Omental fat pad (tissue), 4 donors: Measurements from ENCODE around the gene RNLS. TPM values are rescaled to one million over a fixed set of nuclear protein-coding genes. Genes with fewer than 3 reads are reported as not detected.

Source experiments
- ATAC-seq: fragments of 150-250 bp; one replicate; pipeline ENCODE4 v1.9.1; 2016; ENCODE audit warnings: mild to moderate bottlenecking, moderate library complexity; ENCODE audit not compliant: low FRiP score
- DNase-seq: peaks from one replicate; pipeline ENCODE4 v3.0.0-alpha.2; 2019; ENCODE audit warnings: low spot score
- total RNA-seq, 4 donors: library from RNA; depleted of rRNA; stranded (reverse); fragments of >200 nt; gene quantifications; one replicate each; pipeline ENCODE4 v1.1.0, GENCODE V29; 2016
- TF ChIP-seq, protein P1 (sequence below), 3 donors: fragments of 450-650 bp; IDR thresholded peaks; one replicate each; pipeline ENCODE4 v1.5.1; 2016 to 2017; ENCODE audit warnings: antibody characterized with exemption in 3 of 3, mild to moderate bottlenecking in 3 of 3, moderate library complexity in 2 of 3

Gene RNLS
- total RNA-seq, 4 donors from 2014 or later, result 13.3 to 24.7 (median 18.3) TPM

DNA sequence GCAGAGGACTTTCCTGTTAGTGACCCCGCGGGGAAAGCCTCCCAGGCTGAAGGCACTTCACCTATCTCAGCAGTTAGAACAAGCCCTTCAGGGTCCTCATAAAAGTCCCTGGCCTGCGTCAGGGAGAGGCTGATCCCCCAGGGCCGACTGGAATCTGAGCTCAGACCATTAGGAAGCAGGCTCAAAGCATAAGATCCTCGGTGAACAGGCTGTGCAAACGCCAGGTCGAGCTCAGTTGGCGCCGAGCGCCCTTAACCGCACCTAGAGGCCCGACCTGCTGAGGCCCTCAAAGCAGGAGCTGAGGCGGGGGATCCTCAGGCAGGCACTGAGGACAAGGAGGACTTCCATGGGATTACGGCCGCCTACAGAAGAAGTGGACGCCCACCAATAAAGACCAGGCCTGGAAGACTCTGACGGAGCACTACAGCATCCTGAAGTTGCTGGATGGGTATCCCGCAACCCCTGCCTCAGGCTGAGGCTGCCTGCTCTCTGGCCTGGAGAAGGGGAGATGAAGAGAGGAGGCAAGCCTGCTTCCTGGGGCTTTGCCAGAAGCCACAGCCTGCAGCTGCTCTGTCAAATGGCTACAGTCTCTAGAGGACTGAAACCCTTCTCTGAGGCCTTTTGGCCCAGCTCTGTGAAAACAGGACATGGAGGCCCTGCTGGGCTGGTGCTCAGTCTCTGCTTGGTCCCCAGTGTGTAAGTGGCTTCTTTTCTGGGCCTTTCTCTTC is 33.3 kb upstream of the RNLS start:
- ATAC-seq, result no peak

DNA sequence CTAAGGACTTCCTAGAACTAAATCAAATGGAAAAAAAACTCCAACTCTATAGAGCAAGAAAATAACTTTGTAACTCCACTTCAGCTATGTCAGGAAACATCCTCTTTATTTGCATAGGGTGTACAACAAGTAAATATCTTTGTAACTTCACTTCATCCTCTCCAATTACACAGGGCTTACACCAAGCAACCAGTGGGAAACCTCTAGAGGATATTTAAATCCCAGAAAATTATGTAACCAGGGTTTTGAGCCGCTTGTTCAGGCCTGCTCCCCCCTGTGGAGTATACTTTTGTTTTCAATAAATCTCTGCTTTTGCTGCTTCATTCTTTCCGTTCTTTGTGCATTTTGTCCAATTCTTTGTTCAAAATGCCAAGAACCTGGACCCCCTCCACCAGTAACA is 25.7 kb upstream of the RNLS start:
- ATAC-seq (no peak), DNase-seq (no peak)
- TF ChIP-seq, protein P1, sequence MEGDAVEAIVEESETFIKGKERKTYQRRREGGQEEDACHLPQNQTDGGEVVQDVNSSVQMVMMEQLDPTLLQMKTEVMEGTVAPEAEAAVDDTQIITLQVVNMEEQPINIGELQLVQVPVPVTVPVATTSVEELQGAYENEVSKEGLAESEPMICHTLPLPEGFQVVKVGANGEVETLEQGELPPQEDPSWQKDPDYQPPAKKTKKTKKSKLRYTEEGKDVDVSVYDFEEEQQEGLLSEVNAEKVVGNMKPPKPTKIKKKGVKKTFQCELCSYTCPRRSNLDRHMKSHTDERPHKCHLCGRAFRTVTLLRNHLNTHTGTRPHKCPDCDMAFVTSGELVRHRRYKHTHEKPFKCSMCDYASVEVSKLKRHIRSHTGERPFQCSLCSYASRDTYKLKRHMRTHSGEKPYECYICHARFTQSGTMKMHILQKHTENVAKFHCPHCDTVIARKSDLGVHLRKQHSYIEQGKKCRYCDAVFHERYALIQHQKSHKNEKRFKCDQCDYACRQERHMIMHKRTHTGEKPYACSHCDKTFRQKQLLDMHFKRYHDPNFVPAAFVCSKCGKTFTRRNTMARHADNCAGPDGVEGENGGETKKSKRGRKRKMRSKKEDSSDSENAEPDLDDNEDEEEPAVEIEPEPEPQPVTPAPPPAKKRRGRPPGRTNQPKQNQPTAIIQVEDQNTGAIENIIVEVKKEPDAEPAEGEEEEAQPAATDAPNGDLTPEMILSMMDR (IDR thresholded peaks at IDR 0.05), result no peak

More for the DNA sequence above, 33.3 kb upstream of the RNLS start:
- TF ChIP-seq, protein P1 (IDR thresholded peaks at IDR 0.05), result no peak
- no peak for DNase-seq

DNA sequence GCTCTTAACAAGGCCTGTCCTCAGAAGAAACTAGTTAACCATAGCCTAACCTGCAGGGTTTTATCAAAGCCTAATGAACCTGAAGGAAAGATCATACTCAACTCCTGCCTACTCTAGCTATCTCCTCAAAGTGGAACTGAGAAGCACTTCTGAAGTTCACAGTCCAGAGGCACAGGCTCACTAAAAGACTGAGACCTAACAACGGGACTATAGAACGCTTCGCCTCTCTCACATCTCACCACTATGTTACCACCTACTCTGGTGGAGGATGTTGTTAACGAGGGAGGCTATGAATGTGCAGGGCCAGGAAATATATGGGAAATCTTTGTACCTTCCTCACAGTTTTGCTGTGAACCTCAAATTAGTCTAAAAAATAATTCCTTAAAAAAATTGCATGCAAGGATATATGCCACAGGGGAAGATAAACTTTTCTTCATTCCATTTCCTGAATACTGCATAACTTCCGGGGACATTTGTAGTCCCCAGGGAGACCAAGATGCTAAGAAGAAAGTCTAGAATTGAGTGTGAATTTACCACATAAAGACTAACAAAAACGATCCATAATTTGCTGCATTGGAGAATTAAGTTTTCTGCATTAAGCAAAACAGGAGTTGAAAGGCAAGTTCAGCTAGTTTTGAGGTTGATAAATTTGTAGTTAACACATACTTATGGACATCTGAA is 25.1 kb upstream of the RNLS start:
- DNase-seq (no peak), ATAC-seq (no peak)
- TF ChIP-seq, protein P1 (IDR thresholded peaks at IDR 0.05), result no peak

DNA sequence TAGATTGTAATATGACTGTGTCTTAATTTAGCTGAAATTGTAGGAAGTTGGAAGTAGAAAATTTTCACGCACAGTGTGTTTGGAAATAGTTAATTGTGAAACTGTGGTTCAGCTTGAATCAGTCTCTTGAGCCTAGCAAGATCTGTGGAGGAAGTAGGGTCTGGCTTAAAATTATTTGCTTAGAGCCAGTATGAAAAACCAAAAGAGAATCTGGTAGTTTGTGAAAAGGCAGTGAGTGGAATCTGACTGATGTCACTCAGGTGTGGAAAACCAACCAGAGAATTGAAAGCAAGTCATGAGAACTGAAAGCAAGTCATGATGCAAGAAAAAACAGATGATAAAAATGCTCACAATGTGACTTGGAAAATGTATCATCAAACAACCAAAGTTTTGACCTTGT is 14.9 kb upstream of the RNLS start:
- TF ChIP-seq, protein P1 (IDR thresholded peaks at IDR 0.05), result no peak
- ATAC-seq, result no peak
- no peak for DNase-seq

DNA sequence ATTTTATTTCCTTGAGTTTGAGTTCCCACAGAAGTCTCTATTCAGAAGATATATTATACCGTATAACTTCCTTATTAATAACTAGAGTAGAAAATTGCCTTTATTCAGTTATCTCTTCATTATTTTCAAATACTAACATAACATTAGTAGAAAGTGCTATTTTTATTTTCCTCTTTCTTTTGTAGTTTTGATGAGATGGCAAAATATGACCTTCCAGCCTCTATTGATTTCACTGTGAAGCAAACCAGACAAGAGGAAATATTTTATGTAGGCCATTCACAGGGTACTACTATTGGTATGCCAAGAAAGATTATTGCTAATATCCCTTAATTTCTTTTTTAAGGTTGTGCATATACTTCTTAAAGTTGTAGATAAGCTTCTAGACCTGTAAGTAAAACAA is 11.4 kb upstream of the RNLS start:
- DNase-seq (no peak), ATAC-seq (no peak)
- TF ChIP-seq, protein P1 (IDR thresholded peaks at IDR 0.05), result no peak

DNA sequence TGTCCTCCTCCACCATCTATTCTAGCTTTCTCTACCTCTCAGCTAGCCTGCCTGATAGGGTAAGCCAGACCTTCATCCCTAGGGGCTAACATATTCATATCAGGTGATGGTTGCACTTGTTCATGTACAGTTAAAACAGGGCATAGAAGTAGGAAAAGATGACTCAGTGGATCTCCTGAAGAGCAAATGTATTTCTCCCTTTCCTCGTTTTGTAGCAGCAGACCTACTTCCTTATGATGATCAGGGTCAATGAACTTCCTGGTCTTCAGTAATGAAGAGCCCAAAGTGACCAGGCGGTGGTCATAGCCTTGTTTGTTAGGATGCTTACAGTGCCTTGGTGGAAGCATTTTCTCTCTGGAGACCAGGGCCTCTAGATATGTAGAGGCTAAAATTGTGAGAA is 9.8 kb upstream of the RNLS start:
- TF ChIP-seq, protein P1 (IDR thresholded peaks at IDR 0.05), result no peak
- no peak for ATAC-seq

DNA sequence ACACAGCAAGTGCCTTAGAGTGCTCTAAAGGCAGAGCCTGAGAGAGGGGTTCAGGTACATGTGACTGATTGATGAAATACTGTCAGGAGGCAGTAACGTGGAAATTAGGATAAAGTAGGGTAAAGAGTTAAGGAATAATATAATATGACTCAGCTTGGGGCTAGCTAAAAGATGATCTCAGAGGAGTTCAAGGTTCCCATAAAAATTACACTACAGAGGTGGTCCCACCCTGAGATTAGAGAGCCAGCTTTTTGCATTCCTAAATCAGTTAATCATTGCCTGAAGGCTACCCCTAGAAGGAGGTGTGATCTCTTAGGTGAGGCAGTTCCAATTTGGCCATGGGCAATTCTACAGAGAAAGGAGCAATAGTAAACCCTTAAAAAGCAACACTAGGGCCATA is 9.3 kb upstream of the RNLS start:
- DNase-seq (no peak), ATAC-seq (no peak)
- TF ChIP-seq, protein P1 (IDR thresholded peaks at IDR 0.05), result no peak

More for the DNA sequence above, 9.8 kb upstream of the RNLS start:
- no peak for DNase-seq
